ENCODE measurements around the gene UBAC2. TPM values are rescaled to one million over a fixed set of nuclear protein-coding genes. Genes with fewer than 3 reads are reported as not detected.

Gene UBAC2
- total RNA-seq, 2 experiments from 2014 or later, result 26.8 to 28.5 TPM

DNA sequence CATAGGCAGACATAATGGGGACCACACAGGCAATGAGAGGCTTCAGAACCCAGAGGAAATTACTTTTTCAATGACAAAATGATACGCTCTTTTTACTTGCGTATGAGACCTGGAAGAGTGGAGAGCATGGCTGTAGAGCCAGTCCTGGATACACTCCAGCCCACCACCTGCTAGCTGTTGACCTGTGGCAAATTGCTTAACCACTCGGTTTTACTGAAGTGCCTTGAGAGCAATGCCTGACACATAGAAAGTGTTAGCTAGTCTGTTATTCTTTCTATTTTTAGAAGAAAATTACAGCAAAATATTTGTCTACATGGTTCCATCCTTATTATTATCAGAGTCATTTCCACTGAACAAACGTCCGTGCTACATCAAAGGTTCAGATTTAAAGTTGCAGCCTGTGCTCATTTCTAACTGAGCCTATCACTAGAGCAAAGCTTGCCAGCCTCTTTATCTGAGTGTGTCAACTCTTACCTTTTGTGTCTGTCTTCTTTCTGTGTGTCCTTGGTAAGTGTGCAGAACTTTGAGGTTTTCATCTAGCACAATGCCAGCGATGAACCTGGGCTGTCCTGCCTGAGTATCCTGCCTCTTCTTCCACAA is 116.1 kb downstream of the UBAC2 start:
- no peaks in the 10 kb centered on the region for H4K20me1 ChIP-seq (ENCODE audit: insufficient read depth, low read length)
- H3K9me2 ChIP-seq (ENCODE audit: insufficient read depth, low read length), result no peaks in the 10 kb centered on the region
- CTCF ChIA-PET (ENCODE audit: unreplicated experiment), result no interaction called here
- intact Hi-C loops (cut with micrococcal nuclease; ENCODE audit: unreplicated experiment), result no loop called here
- no peak overlapping the region for H3K4me2 ChIP-seq (ENCODE audit: low read length)
- POLR2A ChIA-PET, result interaction anchor here (0.6 kb wide), 1 partner anchor 32 kb away, joined by 3 read pairs; no protein-coding TSS in a partner anchor
- TF ChIP-seq, protein P1, sequence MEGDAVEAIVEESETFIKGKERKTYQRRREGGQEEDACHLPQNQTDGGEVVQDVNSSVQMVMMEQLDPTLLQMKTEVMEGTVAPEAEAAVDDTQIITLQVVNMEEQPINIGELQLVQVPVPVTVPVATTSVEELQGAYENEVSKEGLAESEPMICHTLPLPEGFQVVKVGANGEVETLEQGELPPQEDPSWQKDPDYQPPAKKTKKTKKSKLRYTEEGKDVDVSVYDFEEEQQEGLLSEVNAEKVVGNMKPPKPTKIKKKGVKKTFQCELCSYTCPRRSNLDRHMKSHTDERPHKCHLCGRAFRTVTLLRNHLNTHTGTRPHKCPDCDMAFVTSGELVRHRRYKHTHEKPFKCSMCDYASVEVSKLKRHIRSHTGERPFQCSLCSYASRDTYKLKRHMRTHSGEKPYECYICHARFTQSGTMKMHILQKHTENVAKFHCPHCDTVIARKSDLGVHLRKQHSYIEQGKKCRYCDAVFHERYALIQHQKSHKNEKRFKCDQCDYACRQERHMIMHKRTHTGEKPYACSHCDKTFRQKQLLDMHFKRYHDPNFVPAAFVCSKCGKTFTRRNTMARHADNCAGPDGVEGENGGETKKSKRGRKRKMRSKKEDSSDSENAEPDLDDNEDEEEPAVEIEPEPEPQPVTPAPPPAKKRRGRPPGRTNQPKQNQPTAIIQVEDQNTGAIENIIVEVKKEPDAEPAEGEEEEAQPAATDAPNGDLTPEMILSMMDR (conservative IDR thresholded peaks at IDR 0.05; ENCODE audit: low read length), result no peak
- TF ChIP-seq EZH2phosphoT487 (IDR thresholded peaks at IDR 0.05; ENCODE audit: borderline replicate concordance, low read depth, low read length), result no peak
- H3K4me1 ChIP-seq (ENCODE audit: insufficient read depth, low read length, poor library complexity, severe bottlenecking), result no peaks in the 10 kb centered on the region
- no peaks in the 10 kb centered on the region for H3K79me2 ChIP-seq (ENCODE audit: insufficient read depth, low read depth, low read length)
- H3K9me3 ChIP-seq (ENCODE audit: low read length), result no peaks in the 10 kb centered on the region
- H2AFZ ChIP-seq (ENCODE audit: low read length), result no peak overlapping the region
- BruUV-seq (replicated peaks), result no TSS peak
- peaks cover 15% of the 10 kb centered on the region; the same call in 1 of the 2 replicates for H3K36me3 ChIP-seq (ENCODE audit: insufficient read depth, low read length)
- H3K4me3 ChIP-seq (ENCODE audit: low read depth, low read length, poor library complexity, severe bottlenecking), result no peak overlapping the region
- DNase-seq (ENCODE audit: low spot score), result no peak
- no peak overlapping the region for H3K27ac ChIP-seq (ENCODE audit: low read depth, low read length, poor library complexity, severe bottlenecking)

GRCh38 chr13:99320693-99321481 is 120.2 kb downstream of the UBAC2 start:
- no peaks in the 10 kb centered on the region for H3K9me2 ChIP-seq (ENCODE audit: insufficient read depth, low read length)
- H2AFZ ChIP-seq (ENCODE audit: low read length), result no peak overlapping the region
- no peak for DNase-seq (ENCODE audit: low spot score)
- POLR2A ChIA-PET, result interaction anchor here (0.6 kb wide), 1 partner anchor 50 kb away, joined by 3 read pairs; no protein-coding TSS in a partner anchor
- H3K9me3 ChIP-seq (ENCODE audit: low read length), result no peaks in the 10 kb centered on the region
- H3K4me2 ChIP-seq (ENCODE audit: low read length), result no peak overlapping the region
- H3K4me3 ChIP-seq (ENCODE audit: low read depth, low read length, poor library complexity, severe bottlenecking), result no peak overlapping the region
- H4K20me1 ChIP-seq (ENCODE audit: insufficient read depth, low read length), result peaks cover 3% of the 10 kb centered on the region; the same call in 1 of the 2 replicates
- no peaks in the 10 kb centered on the region for H3K79me2 ChIP-seq (ENCODE audit: insufficient read depth, low read depth, low read length)
- intact Hi-C loops (cut with micrococcal nuclease; ENCODE audit: unreplicated experiment), result no loop called here
- H3K27ac ChIP-seq (ENCODE audit: low read depth, low read length, poor library complexity, severe bottlenecking), result no peak overlapping the region
- no TSS peak for BruUV-seq (replicated peaks)
- H3K36me3 ChIP-seq (ENCODE audit: insufficient read depth, low read length), result peaks cover 20% of the 10 kb centered on the region
- no peak for TF ChIP-seq EZH2phosphoT487 (IDR thresholded peaks at IDR 0.05; ENCODE audit: borderline replicate concordance, low read depth, low read length)
- TF ChIP-seq, protein P1 (conservative IDR thresholded peaks at IDR 0.05; ENCODE audit: low read length), result no peak
- CTCF ChIA-PET (ENCODE audit: unreplicated experiment), result no interaction called here
- H3K4me1 ChIP-seq (ENCODE audit: insufficient read depth, low read length, poor library complexity, severe bottlenecking), result peaks cover 9% of the 10 kb centered on the region

- Histone ChIP-seq H3K9me3 (ENCODE audit: low read length) (no peaks in the 10 kb centered on the region), H4K20me1 (ENCODE audit: insufficient read depth, low read length) (peaks cover 3% of the 10 kb centered on the region; the same call in 1 of the 2 replicates), H3K4me2 (ENCODE audit: low read length) (peak overlapping the region; percentile 26; the same call in 1 of the 2 replicates), H3K36me3 (ENCODE audit: insufficient read depth, low read length) (peaks cover 23% of the 10 kb centered on the region), H3K79me2 (ENCODE audit: insufficient read depth, low read depth, low read length) (no peaks in the 10 kb centered on the region), H3K4me3 (ENCODE audit: low read depth, low read length, poor library complexity, severe bottlenecking) (no peak overlapping the region), H3K4me1 (ENCODE audit: insufficient read depth, low read length, poor library complexity, severe bottlenecking) (peaks cover 17% of the 10 kb centered on the region), H3K9me2 (ENCODE audit: insufficient read depth, low read length) (no peaks in the 10 kb centered on the region), H3K27ac (ENCODE audit: low read depth, low read length, poor library complexity, severe bottlenecking) (no peak overlapping the region), H2AFZ (ENCODE audit: low read length) (no peak overlapping the region)
- TF ChIP-seq, protein P1 (conservative IDR thresholded peaks at IDR 0.05; ENCODE audit: low read length), result no peak
- TF ChIP-seq EZH2phosphoT487 (IDR thresholded peaks at IDR 0.05; ENCODE audit: borderline replicate concordance, low read depth, low read length), result no peak
- intact Hi-C loops (cut with micrococcal nuclease; ENCODE audit: unreplicated experiment), result no loop called here
- BruUV-seq (replicated peaks), result no TSS peak
- DNase-seq (ENCODE audit: low spot score), result no peak
- CTCF ChIA-PET (ENCODE audit: unreplicated experiment), result no interaction called here
- POLR2A ChIA-PET, result no interaction called here
Measured at GRCh38 chr13:99321709-99322108, 121.1 kb downstream of the UBAC2 start.

Data from OCI-LY7 (cell line).